ENCODE results near the gene RBP2. TPM values are rescaled to one million over a fixed set of nuclear protein-coding genes. Genes with fewer than 3 reads are reported as not detected.

RBP2 gene
- total RNA-seq, 4 donors from 2014 or later, result not detected

DNA sequence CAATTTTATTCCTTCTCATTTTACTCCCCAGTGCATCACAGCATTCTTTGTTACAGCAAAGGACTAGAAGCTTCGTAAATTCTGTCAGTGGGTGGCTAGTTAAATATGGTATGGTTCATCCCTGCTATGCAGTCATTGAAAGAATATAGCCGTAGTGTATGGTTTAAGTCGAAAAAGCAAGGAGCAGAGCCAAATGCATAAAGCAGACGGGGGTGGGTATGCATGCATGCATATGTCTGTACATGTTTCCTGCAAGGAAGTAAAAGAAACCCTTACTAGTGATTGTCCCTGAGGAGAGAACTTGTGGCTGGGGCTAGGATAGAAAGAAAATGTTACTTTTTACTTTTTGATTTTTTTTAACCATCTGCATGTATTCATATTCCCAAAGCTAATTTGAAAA, 19.9 kb downstream of the RBP2 start:
- intact Hi-C loops (cut with DNase I; ENCODE audit: low total_unique reads), result no loop called here
- Histone ChIP-seq H3K4me1 (no peaks in the 10 kb centered on the region), H3K9me3 (no peaks in the 10 kb centered on the region), H3K36me3 (no peaks in the 10 kb centered on the region), H3K27ac (no peak overlapping the region), H3K27me3 (no peaks in the 10 kb centered on the region), H3K4me3 (no peak overlapping the region)
- DNase-seq, result no peak
- no peak for TF ChIP-seq POLR2A (IDR thresholded peaks at IDR 0.05)
- TF ChIP-seq, protein P1, sequence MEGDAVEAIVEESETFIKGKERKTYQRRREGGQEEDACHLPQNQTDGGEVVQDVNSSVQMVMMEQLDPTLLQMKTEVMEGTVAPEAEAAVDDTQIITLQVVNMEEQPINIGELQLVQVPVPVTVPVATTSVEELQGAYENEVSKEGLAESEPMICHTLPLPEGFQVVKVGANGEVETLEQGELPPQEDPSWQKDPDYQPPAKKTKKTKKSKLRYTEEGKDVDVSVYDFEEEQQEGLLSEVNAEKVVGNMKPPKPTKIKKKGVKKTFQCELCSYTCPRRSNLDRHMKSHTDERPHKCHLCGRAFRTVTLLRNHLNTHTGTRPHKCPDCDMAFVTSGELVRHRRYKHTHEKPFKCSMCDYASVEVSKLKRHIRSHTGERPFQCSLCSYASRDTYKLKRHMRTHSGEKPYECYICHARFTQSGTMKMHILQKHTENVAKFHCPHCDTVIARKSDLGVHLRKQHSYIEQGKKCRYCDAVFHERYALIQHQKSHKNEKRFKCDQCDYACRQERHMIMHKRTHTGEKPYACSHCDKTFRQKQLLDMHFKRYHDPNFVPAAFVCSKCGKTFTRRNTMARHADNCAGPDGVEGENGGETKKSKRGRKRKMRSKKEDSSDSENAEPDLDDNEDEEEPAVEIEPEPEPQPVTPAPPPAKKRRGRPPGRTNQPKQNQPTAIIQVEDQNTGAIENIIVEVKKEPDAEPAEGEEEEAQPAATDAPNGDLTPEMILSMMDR (IDR thresholded peaks at IDR 0.05), result no peak

DNA sequence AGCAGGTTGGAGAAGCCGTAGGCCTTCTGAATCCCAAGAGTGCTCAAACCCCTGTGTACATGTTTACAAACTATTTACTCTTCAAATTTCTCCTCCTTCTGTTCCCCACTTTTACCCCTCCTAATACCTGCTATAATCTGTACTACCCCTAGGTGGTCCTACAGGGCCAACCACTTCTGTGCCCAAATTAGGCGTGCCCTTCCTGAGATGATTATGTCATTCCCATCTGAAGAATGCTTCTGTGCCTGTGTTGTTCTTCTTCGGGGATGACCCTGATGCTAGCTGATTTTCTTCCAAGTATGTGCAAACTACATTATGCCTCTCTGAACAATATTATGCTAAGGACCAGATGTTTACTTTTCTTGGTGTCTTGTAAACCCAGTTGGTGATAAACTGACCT, 20.5 kb downstream of the RBP2 start:
- H3K27me3 ChIP-seq, result no peaks in the 10 kb centered on the region
- no peaks in the 10 kb centered on the region for H3K36me3 ChIP-seq
- DNase-seq, result no peak
- TF ChIP-seq, protein P1 (IDR thresholded peaks at IDR 0.05), result no peak
- no peak for TF ChIP-seq POLR2A (IDR thresholded peaks at IDR 0.05)
- intact Hi-C loops (cut with DNase I; ENCODE audit: low total_unique reads), result no loop called here
- no peak overlapping the region for H3K4me3 ChIP-seq
- no peak overlapping the region for H3K27ac ChIP-seq
- no peaks in the 10 kb centered on the region for H3K4me1 ChIP-seq
- no peaks in the 10 kb centered on the region for H3K9me3 ChIP-seq

DNA sequence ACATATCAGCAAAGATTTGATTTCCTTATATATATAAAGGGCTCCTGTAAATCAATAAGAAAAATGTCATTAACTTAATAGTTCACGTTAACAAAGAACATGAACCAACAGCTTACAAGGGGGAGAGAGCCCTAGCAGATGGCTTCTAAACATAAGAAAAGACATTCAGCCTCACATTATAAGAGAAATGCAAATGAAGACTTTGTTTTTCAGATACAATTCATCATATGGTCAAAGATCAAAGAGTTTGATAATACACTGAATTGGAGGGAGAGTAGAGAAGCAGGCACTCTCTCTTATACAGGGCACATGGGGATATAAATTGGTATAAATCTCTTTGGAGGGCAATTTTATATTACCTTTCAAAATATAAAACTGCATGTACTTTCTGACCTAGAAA, 21.1 kb downstream of the RBP2 start:
- H3K9me3 ChIP-seq, result no peaks in the 10 kb centered on the region
- H3K4me1 ChIP-seq, result no peaks in the 10 kb centered on the region
- intact Hi-C loops (cut with DNase I; ENCODE audit: low total_unique reads), result no loop called here
- no peak for TF ChIP-seq POLR2A (IDR thresholded peaks at IDR 0.05)
- TF ChIP-seq, protein P1 (IDR thresholded peaks at IDR 0.05), result no peak
- no peaks in the 10 kb centered on the region for H3K36me3 ChIP-seq
- H3K4me3 ChIP-seq, result no peak overlapping the region
- no peak overlapping the region for H3K27ac ChIP-seq
- no peaks in the 10 kb centered on the region for H3K27me3 ChIP-seq
- no peak for DNase-seq

DNA sequence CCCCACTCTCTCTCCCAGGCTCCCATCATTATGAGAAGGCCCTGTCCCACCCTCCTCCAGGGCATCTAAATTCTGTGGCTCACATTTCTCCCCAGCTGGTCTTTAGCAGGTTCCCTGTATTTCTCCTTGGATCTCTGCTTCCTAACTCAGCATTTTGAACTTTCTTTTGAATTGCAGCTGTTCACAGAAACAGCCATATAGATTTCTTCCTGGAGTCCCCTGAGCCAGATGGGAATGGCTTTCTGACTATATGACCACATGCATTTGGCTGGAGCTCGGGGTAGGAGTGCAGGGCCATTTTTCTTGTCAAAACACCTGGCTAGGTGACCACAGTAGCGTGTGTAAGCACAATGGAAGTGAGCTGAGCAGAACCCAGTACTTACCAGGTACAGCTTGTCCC, 22.0 kb downstream of the RBP2 start:
- no peak for DNase-seq
- intact Hi-C loops (cut with DNase I; ENCODE audit: low total_unique reads), result no loop called here
- Histone ChIP-seq H3K27me3 (no peaks in the 10 kb centered on the region), H3K27ac (no peak overlapping the region), H3K4me3 (no peak overlapping the region), H3K9me3 (no peaks in the 10 kb centered on the region), H3K4me1 (no peaks in the 10 kb centered on the region), H3K36me3 (no peaks in the 10 kb centered on the region)
- no peak for TF ChIP-seq POLR2A (IDR thresholded peaks at IDR 0.05)

DNA sequence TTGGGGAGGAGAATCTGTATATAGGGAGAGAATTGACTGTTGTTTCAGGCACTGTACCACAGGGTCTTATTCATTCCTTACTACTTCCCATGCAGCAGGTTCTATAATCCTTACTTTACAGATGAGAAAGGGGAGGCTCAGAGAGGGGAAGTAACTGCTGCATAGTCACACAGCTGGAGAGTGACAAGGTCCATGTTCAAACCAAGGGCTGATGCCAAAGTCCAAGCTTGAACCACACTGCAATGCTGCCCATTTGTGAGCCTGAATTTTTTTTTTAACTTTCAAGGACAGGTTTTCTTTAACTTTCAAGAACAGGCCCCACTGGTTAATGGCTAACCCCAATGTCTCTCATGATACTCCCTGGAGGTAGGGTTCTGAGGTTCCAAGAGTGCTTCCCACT, 26.2 kb downstream of the RBP2 start:
- no peak overlapping the region for H3K27ac ChIP-seq
- no peaks in the 10 kb centered on the region for H3K27me3 ChIP-seq
- no peaks in the 10 kb centered on the region for H3K4me1 ChIP-seq
- H3K4me3 ChIP-seq, result no peak overlapping the region
- H3K36me3 ChIP-seq, result no peaks in the 10 kb centered on the region
- no peak for TF ChIP-seq POLR2A (IDR thresholded peaks at IDR 0.05)
- TF ChIP-seq, protein P1 (IDR thresholded peaks at IDR 0.05), result no peak
- intact Hi-C loops (cut with DNase I; ENCODE audit: low total_unique reads), result no loop called here
- no peak for DNase-seq
- H3K9me3 ChIP-seq, result no peaks in the 10 kb centered on the region

DNA sequence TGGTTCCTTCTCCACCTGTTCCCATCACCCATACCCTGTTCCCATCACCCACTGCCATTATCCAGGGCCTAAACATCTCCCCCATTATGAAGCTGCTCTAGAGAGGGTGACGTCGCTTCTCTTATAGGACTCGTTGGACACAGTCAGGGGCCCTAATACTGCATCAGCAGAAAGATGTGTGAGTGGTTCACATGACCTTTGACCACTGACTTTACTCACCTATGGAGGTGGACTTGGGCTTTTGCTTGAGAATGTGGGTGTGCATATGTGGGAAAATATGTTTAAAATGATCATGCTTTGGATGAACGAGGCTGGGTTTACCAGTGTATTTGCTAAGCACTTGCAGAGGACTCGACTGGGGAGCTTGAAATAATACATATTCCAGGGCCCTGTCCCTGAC, 26.8 kb downstream of the RBP2 start:
- Histone ChIP-seq H3K36me3 (no peaks in the 10 kb centered on the region), H3K4me3 (no peak overlapping the region), H3K4me1 (no peaks in the 10 kb centered on the region), H3K27ac (no peak overlapping the region), H3K9me3 (no peaks in the 10 kb centered on the region), H3K27me3 (no peaks in the 10 kb centered on the region)
- intact Hi-C loops (cut with DNase I; ENCODE audit: low total_unique reads), result no loop called here
- TF ChIP-seq, protein P1 (IDR thresholded peaks at IDR 0.05), result no peak
- TF ChIP-seq POLR2A (IDR thresholded peaks at IDR 0.05), result no peak
- DNase-seq, result no peak

All from uterus (tissue), 4 donors.